MCF 10A (cell line): ENCODE data around the gene ATP8B3. TPM values are rescaled to one million over a fixed set of nuclear protein-coding genes. Genes with fewer than 3 reads are reported as not detected.

Experiments
- BruUV-seq: library from RNA; stranded (reverse); fragments of 400-500 nt; replicated peaks from 2 replicates; lab custom pipeline; 2021; lab: Mats Ljungman, UMichigan
- CTCF ChIA-PET: fragments of 300-600 bp; sonication (Branson Sonifier 250); formaldehyde crosslinking; extraction: SDS; loops from one replicate; lab custom pipeline; 2021; ENCODE audit warnings: antibody characterized with exemption, inconsistent platforms; lab: Yijun Ruan, JAX
- POLR2A ChIA-PET: fragments of 300-600, 350-650 bp; sonication (Branson Sonifier 250); formaldehyde crosslinking; extraction: SDS; loops from one replicate; lab custom pipeline; 2020; ENCODE audit warnings: antibody characterized with exemption, inconsistent platforms; lab: Yijun Ruan, JAX
- DNase-seq: peaks from one replicate; pipeline ENCODE4 v3.0.0-alpha.2; 2018; ENCODE audit not compliant: unreplicated experiment
- H3K27ac Mint-ChIP-seq: one replicate; pipeline ENCODE4 v1.8.0; 2022; ENCODE audit warnings: mild to moderate bottlenecking, low read depth, mixed read lengths; ENCODE audit not compliant: unreplicated experiment
- H3K27me3 Mint-ChIP-seq: one replicate; pipeline ENCODE4 v1.8.0; 2022; ENCODE audit warnings: mixed read lengths; ENCODE audit not compliant: insufficient read depth, unreplicated experiment
- H3K36me3 Mint-ChIP-seq: one replicate; pipeline ENCODE4 v1.8.0; 2022; ENCODE audit warnings: mild to moderate bottlenecking, moderate library complexity, mixed read lengths; ENCODE audit not compliant: insufficient read depth, unreplicated experiment
- H3K4me1 Mint-ChIP-seq: one replicate; pipeline ENCODE4 v1.8.0; 2022; ENCODE audit warnings: mixed read lengths; ENCODE audit not compliant: insufficient read depth, unreplicated experiment
- H3K4me3 Mint-ChIP-seq: one replicate; pipeline ENCODE4 v1.8.0; 2022; ENCODE audit warnings: mild to moderate bottlenecking, moderate library complexity, mixed read lengths; ENCODE audit not compliant: unreplicated experiment
- H3K9me3 Mint-ChIP-seq: one replicate; pipeline ENCODE4 v1.8.0; 2022; ENCODE audit warnings: mixed read lengths; ENCODE audit not compliant: unreplicated experiment
- intact Hi-C: fragments of 100-400 bp; cut with micrococcal nuclease; formaldehyde crosslinking; loops from 2 replicates; pipeline ENCODE4 v1.14.1; 2022
- total RNA-seq: library from RNA; stranded (reverse); gene quantifications from 2 replicates; pipeline ENCODE4 v1.2.3, GENCODE V29; 2022
- TF ChIP-seq, protein P1 (sequence below): fragments of 200-600 bp; IDR thresholded peaks from one replicate; pipeline ENCODE4 v1.8.0; 2022; ENCODE audit warnings: antibody characterized with exemption, mild to moderate bottlenecking; ENCODE audit not compliant: unreplicated experiment

Gene ATP8B3
- total RNA-seq, 1 experiment from 2014 or later: 9.3 TPM

DNA sequence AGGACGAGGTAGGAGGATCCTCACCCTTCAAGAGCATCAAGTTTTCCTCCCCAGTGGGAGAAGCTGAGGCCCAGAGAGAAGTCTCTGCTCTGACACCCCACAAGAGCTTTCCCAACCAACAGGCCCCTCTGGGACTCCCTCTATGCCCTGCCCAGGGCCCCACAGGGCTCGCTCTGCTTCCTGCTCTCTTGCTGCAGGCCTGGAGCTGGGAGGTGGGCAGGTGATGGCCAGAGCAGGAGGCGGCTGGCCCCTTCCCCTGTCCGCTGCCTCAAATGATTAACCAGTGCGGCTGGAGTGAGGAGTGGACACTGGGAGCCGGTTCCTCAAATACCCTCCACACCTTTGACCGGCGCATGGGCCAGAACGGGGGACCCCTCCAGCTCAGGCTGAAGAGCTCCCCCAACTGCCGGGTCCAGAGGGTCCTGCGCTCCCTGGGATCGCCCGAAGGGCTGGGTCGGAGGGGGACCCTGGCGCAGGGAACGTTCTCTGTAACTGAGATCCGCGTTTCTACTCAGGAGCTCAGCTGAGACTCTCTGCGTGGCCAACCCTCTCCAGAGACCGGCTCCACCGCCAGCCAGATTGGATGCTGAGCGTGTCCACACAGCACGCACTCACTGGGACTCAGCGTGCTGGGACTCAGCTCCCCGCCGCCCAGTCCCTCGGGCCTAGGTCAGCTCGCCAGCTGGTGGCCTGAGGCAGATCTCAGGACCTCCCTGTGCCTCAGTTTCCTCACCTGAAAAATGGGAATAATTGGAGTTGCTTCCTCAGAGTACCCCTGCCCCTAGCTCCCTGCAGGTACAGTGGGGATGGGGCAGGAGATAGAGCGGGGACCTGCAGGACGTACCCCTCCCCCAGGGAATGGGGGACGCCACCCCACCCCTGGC, 65.4 kb downstream of the ATP8B3 start:
- ChIA-PET CTCF (interaction anchor here (0.5 to 1.7 kb wide), 10 partner anchors 9 to 302 kb away, joined by 3 to 11 read pairs (median 3); no protein-coding TSS in a partner anchor), POLR2A (interaction anchor here (0.8 to 5.1 kb wide), 17 partner anchors 10 to 494 kb away, joined by 3 to 23 read pairs (median 3); partner anchors contain the start of genes MBD3, TCF3 and UQCR11)
- BruUV-seq: no TSS peak
- peaks cover 10% of the 10 kb centered on the region for H3K27me3 Mint-ChIP-seq
- peak overlapping the region; percentile 90 for H3K27ac Mint-ChIP-seq
- no peaks in the 10 kb centered on the region for H3K9me3 Mint-ChIP-seq
- no peaks in the 10 kb centered on the region for H3K36me3 Mint-ChIP-seq
- no peaks in the 10 kb centered on the region for H3K4me1 Mint-ChIP-seq
- TF ChIP-seq, protein P1, sequence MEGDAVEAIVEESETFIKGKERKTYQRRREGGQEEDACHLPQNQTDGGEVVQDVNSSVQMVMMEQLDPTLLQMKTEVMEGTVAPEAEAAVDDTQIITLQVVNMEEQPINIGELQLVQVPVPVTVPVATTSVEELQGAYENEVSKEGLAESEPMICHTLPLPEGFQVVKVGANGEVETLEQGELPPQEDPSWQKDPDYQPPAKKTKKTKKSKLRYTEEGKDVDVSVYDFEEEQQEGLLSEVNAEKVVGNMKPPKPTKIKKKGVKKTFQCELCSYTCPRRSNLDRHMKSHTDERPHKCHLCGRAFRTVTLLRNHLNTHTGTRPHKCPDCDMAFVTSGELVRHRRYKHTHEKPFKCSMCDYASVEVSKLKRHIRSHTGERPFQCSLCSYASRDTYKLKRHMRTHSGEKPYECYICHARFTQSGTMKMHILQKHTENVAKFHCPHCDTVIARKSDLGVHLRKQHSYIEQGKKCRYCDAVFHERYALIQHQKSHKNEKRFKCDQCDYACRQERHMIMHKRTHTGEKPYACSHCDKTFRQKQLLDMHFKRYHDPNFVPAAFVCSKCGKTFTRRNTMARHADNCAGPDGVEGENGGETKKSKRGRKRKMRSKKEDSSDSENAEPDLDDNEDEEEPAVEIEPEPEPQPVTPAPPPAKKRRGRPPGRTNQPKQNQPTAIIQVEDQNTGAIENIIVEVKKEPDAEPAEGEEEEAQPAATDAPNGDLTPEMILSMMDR: no peak
- peak overlapping the region; percentile 81 for H3K4me3 Mint-ChIP-seq
- peak; percentile 84 for DNase-seq
- intact Hi-C loops: no loop called here

DNA sequence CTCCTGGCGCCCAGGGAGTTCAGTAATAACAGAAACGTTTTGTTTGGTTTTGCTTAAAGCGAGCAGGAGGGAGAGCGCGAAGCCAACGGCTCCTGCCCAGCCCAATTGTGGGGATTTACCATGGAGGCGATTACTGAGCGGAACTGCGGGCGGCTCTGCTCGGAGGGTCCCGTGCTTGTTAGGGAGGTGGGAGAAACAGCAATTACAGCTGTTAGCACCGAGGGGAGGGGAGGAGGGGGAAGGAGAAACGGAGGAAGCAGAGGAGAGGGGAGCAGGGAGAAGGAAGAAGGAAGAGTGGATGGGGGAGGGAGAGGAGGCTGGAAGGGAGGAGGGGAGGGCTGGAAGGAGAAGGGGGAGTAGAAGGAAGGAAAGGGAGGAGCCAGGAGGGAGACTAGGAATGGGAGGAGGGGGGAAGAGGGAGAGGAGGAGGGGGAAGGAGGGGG, 66.5 kb downstream of the ATP8B3 start:
- TF ChIP-seq, protein P1: no peak
- BruUV-seq: no TSS peak
- intact Hi-C loops: no loop called here
- H3K4me1 Mint-ChIP-seq: no peaks in the 10 kb centered on the region
- H3K27ac Mint-ChIP-seq: no peak overlapping the region
- no peak for DNase-seq
- H3K27me3 Mint-ChIP-seq: peaks cover 10% of the 10 kb centered on the region
- CTCF ChIA-PET: no interaction called here
- no peaks in the 10 kb centered on the region for H3K36me3 Mint-ChIP-seq
- no peaks in the 10 kb centered on the region for H3K9me3 Mint-ChIP-seq
- no peak overlapping the region for H3K4me3 Mint-ChIP-seq
- POLR2A ChIA-PET: interaction anchor here (0.6 kb wide), 1 partner anchor 37 kb away, joined by 4 read pairs; no protein-coding TSS in a partner anchor

DNA sequence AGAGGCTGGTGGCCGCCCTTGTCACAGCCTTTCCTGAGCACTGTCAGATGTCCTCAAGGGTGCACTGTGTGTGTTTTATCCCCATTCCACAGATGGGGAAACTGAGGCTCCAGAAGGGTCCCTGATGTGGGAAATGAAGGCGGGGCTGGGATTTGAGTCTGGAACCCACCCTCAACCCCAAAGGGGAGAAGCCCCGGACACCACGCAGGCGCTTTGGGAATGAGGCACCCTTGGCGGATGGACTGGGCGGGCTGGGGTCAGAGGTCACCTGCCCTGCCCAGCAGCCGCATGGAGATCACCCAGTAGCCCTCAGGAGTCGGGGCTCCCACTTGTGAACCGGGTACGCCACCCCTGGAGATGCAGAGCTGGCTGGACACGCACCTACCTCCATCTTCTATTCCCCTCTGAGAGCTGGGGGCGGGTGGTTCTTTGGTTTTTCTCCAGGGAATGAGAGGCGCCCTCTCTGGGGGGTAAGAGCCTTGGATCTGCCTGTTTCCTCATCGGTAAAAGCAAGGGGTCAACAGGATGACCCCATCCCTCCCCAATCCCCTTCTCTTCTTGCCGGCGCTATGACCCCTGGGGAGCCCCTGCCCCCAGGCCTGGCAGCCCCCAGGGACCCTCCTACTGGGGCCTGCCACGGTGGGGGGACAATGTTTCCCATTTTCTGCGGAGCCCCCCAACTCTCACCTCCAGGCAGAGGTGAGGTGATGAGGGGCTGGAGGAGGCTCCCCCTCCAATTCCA, 67.1 kb downstream of the ATP8B3 start:
- CTCF ChIA-PET: interaction anchor here (0.8 kb wide), 1 partner anchor 73 kb away, joined by 4 read pairs; no protein-coding TSS in a partner anchor
- TF ChIP-seq, protein P1: no peak
- peaks cover 4% of the 10 kb centered on the region for H3K27me3 Mint-ChIP-seq

More for the DNA sequence above, 67.1 kb downstream of the ATP8B3 start:
- Mint-ChIP-seq H3K4me3 (no peak overlapping the region), H3K36me3 (no peaks in the 10 kb centered on the region), H3K9me3 (no peaks in the 10 kb centered on the region), H3K27ac (no peak overlapping the region), H3K4me1 (no peaks in the 10 kb centered on the region)
- POLR2A ChIA-PET: interaction anchor here (0.6 kb wide), 1 partner anchor 37 kb away, joined by 4 read pairs; no protein-coding TSS in a partner anchor
- no TSS peak for BruUV-seq
- intact Hi-C loops: no loop called here
- no peak for DNase-seq
